ENCODE results near the gene KDSR.

KDSR gene

GRCh38 chr18:63379639-63379962 lies 12.6 kb upstream of the KDSR start:
- no peak for TF ChIP-seq FOXP2 (optimal IDR thresholded peaks at IDR 0.05; ENCODE audit: borderline replicate concordance, extremely low read depth, extremely low read length, insufficient read depth)

DNA sequence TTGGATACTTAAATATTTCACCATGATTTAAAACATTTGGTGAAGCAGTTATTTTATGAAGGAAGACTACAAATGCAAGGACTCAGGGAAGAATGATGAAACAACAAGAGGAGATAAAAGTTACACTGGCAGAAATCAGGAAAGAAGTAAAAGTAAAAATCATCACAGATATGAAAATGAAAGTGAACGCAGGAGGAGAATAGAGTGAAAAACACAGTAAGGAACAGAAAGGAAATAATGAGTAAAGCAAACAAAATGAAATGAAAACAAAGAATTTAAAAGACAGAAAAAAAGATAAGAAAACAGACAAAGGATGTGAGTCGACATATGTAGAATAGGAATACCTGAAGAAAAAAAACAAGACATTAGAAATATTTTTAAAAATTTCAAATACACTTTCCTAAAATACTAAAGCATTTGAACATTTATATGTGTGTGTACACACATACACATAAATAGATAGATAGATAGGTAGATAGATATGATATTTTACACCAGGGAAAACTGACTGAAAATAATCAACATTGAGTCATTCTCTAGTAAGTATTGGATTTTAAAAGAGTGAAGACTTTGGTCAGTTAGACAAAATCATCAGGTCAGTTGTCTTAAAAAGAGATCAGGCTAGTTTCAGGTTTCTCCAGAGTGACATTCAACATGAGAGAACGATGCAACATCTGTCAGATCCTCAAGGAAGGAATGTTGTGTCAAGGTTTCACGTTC lies 12.1 kb upstream of the KDSR start:
- TF ChIP-seq TAF1 (IDR thresholded peaks at IDR 0.05; ENCODE audit: borderline replicate concordance, insufficient read depth, low read length) (no peak), FOXP2 (optimal IDR thresholded peaks at IDR 0.05; ENCODE audit: borderline replicate concordance, extremely low read depth, extremely low read length, insufficient read depth) (no peak), SIN3A (IDR thresholded peaks at IDR 0.05; ENCODE audit: borderline replicate concordance, insufficient read depth, low read length) (no peak), REST (IDR thresholded peaks at IDR 0.05; ENCODE audit: insufficient read depth in 1 of 2, low read depth in 2 of 2, low read length in 2 of 2) (no peak), POLR2AphosphoS5 (IDR thresholded peaks at IDR 0.05; ENCODE audit: low read depth, low read length) (no peak)

DNA sequence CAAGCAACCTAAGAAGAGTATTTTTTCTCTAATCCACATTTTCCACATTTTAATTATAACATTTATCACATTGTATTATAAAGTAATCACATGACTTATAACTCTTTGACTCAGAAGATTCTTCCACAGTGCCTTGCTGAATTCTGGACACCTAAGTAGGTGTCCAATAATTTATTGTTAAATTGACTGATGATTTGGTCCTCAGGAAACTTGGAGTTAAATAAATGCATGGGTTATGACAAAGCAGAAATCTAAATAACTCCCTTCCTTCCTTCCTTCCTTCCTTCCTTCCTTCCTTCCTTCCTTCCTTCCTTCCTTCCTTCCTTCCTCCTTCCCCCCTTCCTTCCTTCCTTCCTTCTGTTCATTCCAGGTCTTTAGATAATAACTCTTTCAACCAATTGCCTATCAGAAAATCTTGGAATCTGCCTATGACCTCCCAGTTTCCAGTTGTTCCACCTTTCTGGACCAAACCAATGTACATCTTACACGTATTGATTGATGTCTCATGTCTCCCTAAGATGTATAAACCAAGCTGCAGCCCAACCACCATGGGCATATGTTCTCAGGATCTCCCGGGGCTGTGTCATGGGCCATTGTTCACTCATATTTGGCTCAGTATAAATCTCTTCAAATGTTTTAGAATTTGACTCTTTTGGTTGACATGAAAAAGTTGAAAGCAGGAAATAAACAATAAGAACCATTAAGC lies 10.4 kb upstream of the KDSR start:
- TF ChIP-seq TAF1 (IDR thresholded peaks at IDR 0.05; ENCODE audit: borderline replicate concordance, insufficient read depth, low read length): no peak
- TF ChIP-seq FOXP2 (optimal IDR thresholded peaks at IDR 0.05; ENCODE audit: borderline replicate concordance, extremely low read depth, extremely low read length, insufficient read depth): no peak
- TF ChIP-seq POLR2AphosphoS5 (IDR thresholded peaks at IDR 0.05; ENCODE audit: low read depth, low read length): no peak
- TF ChIP-seq REST (IDR thresholded peaks at IDR 0.05; ENCODE audit: insufficient read depth in 1 of 2, low read depth in 2 of 2, low read length in 2 of 2): no peak
- no peak for TF ChIP-seq SIN3A (IDR thresholded peaks at IDR 0.05; ENCODE audit: borderline replicate concordance, insufficient read depth, low read length)

DNA sequence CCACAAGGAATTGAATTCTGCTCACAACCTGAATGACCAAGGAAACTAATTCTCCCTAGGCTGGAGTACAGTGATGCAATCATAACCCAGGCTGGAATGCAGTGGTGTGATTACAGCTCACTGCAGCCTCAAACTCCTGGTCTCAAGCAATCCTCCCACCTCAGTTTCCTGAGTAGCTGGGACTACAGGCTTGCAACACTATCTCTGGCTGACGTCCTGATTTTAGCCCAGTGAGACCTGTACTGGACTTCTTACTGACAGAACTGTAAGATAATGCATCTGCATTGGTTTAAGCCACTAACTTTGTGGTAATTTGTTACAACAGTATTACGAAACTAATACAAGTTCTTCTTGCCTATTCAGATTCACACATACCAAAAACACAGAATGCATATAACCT lies 9.5 kb upstream of the KDSR start:
- TF ChIP-seq SIN3A (IDR thresholded peaks at IDR 0.05; ENCODE audit: borderline replicate concordance, insufficient read depth, low read length) (no peak), REST (IDR thresholded peaks at IDR 0.05; ENCODE audit: insufficient read depth in 1 of 2, low read depth in 2 of 2, low read length in 2 of 2) (no peak), FOXP2 (optimal IDR thresholded peaks at IDR 0.05; ENCODE audit: borderline replicate concordance, extremely low read depth, extremely low read length, insufficient read depth) (no peak)

- TF ChIP-seq TAF1 (IDR thresholded peaks at IDR 0.05; ENCODE audit: borderline replicate concordance, insufficient read depth, low read length): no peak
- TF ChIP-seq SIN3A (IDR thresholded peaks at IDR 0.05; ENCODE audit: borderline replicate concordance, insufficient read depth, low read length): no peak
These were observed 7.5 kb upstream of the KDSR start for GRCh38 chr18:63374540-63374939.

DNA sequence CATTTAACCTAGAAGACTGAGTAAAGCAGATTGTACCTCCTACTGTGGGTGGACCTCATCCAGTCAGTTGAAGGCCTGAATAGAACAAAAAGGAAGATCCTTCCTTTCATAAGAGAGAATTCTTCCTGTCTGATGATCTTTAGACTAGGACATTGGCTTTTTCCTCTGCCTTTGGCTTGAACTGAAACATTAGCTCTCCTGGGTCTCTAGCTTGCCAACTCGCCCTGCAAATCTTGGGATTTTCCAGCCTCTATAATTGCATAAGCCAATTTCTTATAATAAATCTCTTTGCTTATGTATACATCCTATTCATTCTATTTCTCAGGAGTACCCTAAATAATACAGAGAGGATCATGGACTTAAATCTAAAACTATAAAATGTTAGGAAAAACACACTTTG lies 6.2 kb upstream of the KDSR start:
- TF ChIP-seq SIN3A (IDR thresholded peaks at IDR 0.05; ENCODE audit: borderline replicate concordance, insufficient read depth, low read length): no peak
- no peak for TF ChIP-seq POLR2AphosphoS5 (IDR thresholded peaks at IDR 0.05; ENCODE audit: low read depth, low read length)
- no peak for TF ChIP-seq REST (IDR thresholded peaks at IDR 0.05; ENCODE audit: insufficient read depth in 1 of 2, low read depth in 2 of 2, low read length in 2 of 2)
- TF ChIP-seq FOXP2 (optimal IDR thresholded peaks at IDR 0.05; ENCODE audit: borderline replicate concordance, extremely low read depth, extremely low read length, insufficient read depth): no peak
- TF ChIP-seq TAF1 (IDR thresholded peaks at IDR 0.05; ENCODE audit: borderline replicate concordance, insufficient read depth, low read length): no peak

Measured in PFSK-1 (cell line).